ENCODE results near the gene MID2.

DNA sequence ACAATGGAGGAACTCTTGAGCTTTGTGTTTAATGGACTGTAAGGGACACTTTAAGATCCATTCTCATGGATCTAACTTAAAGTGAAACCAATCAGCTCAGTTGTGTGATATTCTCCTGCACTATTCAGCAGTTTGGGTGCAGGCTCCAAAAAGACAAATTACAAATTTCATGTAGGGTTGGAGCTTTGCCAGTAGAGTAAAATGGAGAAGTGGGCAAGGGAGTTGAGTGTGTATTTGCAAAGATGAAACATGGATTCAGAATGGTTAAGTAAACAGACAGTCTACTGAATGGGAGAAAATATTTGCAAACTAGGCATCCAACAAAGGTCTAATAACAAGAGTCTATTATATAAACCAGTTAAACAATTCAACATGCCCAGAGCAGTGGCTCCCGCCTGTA lies 21.2 kb upstream of the MID2 start:
- TF ChIP-seq, protein P1, sequence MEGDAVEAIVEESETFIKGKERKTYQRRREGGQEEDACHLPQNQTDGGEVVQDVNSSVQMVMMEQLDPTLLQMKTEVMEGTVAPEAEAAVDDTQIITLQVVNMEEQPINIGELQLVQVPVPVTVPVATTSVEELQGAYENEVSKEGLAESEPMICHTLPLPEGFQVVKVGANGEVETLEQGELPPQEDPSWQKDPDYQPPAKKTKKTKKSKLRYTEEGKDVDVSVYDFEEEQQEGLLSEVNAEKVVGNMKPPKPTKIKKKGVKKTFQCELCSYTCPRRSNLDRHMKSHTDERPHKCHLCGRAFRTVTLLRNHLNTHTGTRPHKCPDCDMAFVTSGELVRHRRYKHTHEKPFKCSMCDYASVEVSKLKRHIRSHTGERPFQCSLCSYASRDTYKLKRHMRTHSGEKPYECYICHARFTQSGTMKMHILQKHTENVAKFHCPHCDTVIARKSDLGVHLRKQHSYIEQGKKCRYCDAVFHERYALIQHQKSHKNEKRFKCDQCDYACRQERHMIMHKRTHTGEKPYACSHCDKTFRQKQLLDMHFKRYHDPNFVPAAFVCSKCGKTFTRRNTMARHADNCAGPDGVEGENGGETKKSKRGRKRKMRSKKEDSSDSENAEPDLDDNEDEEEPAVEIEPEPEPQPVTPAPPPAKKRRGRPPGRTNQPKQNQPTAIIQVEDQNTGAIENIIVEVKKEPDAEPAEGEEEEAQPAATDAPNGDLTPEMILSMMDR (IDR thresholded peaks at IDR 0.05) = no peak
- no peak for TF ChIP-seq POLR2AphosphoS5 (IDR thresholded peaks at IDR 0.05)
- TF ChIP-seq POLR2A (IDR thresholded peaks at IDR 0.05) = no peak
